Large intestine (tissue), 1 donor: ENCODE data around the gene LSG1. TPM values are rescaled to one million over a fixed set of nuclear protein-coding genes. Genes with fewer than 3 reads are reported as not detected.

Source experiments
- polyA plus RNA-seq: library from polyadenylated mRNA; unstranded; fragments of 120-200 nt; gene quantifications from one replicate; pipeline ENCODE4 v1.2.1, GENCODE V29; 2013

Gene LSG1
- polyA plus RNA-seq, 1 donor, result 60.3 TPM

Other genes with a start within 250 kb of the LSG1 start
- gene ATP13A3, start 185.2 kb downstream of the LSG1 start, polyA plus RNA-seq, result 64.6 TPM
- gene TMEM44, start 38.8 kb downstream of the LSG1 start, polyA plus RNA-seq, result 18.5 TPM
- gene FAM43A, start 13.7 kb upstream of the LSG1 start, polyA plus RNA-seq, result 5.1 TPM